Measurements from ENCODE around the gene MCFD2.

Gene MCFD2

DNA sequence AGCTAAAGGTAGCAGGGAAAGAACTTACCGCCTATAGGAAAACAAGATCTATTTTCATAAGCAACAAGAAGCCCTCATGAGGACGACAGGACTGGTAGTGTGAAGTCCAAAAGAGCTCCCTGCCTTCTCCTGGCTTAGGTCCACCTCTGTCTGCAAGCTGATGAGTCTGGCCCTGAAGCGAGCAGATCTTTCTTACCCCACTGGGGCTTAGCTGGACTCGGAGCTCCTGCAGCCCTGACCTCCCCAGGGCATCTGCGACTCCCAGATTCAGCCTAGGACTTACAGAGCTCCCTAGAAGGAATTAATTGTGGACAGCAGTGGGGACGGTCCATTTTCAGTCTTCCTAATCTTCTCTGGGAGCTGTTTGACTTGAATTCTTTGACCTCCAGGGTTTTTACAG, 53.7 kb downstream of the MCFD2 start:
- H3K4me3 Mint-ChIP-seq, result no peak overlapping the region
- DNase-seq, result no peak
- H3K9me3 Mint-ChIP-seq, result peaks cover 15% of the 10 kb centered on the region
- no peaks in the 10 kb centered on the region for H3K36me3 Mint-ChIP-seq (ENCODE audit: low read depth)
- H3K27ac Mint-ChIP-seq, result no peak overlapping the region
- peaks cover 20% of the 10 kb centered on the region for H3K27me3 Mint-ChIP-seq
- H3K4me1 Mint-ChIP-seq (ENCODE audit: low read depth), result no peaks in the 10 kb centered on the region

DNA sequence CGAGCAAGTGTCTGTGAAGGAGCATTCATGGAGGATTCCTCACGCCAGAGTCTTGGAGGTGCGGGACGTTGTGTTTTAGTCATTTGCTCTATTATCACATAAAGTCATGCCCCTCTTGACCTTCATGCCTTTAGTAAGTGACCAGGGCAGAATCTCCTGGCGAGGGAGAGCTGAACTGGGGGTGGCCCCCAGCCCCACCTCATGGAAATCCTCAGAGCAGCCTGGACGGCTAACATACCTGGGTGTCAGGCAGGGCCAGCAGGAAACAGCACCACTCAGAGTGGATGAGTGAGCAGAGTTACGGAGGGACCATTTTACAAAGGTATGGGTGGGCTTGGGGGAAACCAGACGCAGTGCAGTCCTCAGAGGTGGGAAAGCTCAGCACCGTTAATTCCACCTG, 56.1 kb downstream of the MCFD2 start:
- Mint-ChIP-seq H3K4me1 (ENCODE audit: low read depth) (no peaks in the 10 kb centered on the region), H3K27me3 (peaks cover 18% of the 10 kb centered on the region), H3K4me3 (no peak overlapping the region), H3K27ac (no peak overlapping the region), H3K9me3 (peaks cover 6% of the 10 kb centered on the region), H3K36me3 (ENCODE audit: low read depth) (no peaks in the 10 kb centered on the region)
- no peak for DNase-seq

DNA sequence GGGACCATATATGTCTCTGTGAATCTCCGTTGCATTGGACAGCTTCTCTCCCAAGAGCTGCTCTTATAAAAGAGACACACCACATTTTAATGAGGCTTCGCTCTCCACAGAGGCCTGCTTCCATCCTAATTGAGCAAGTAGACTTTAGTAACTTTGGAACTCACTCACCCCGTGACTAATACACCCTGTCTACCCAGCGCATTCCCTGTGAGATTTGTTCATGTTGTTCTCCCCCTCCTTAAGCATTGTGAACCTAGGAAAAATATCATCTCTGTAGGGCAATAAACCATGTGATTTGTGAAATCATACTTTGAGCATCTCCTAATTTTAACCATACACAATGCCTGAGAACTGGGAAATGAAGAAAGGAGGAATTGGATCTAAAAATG, 56.9 kb downstream of the MCFD2 start:
- H3K9me3 Mint-ChIP-seq, result no peaks in the 10 kb centered on the region
- no peak overlapping the region for H3K4me3 Mint-ChIP-seq
- peaks cover 12% of the 10 kb centered on the region for H3K27me3 Mint-ChIP-seq
- no peak overlapping the region for H3K27ac Mint-ChIP-seq
- no peaks in the 10 kb centered on the region for H3K36me3 Mint-ChIP-seq (ENCODE audit: low read depth)
- no peak for DNase-seq
- no peaks in the 10 kb centered on the region for H3K4me1 Mint-ChIP-seq (ENCODE audit: low read depth)

DNA sequence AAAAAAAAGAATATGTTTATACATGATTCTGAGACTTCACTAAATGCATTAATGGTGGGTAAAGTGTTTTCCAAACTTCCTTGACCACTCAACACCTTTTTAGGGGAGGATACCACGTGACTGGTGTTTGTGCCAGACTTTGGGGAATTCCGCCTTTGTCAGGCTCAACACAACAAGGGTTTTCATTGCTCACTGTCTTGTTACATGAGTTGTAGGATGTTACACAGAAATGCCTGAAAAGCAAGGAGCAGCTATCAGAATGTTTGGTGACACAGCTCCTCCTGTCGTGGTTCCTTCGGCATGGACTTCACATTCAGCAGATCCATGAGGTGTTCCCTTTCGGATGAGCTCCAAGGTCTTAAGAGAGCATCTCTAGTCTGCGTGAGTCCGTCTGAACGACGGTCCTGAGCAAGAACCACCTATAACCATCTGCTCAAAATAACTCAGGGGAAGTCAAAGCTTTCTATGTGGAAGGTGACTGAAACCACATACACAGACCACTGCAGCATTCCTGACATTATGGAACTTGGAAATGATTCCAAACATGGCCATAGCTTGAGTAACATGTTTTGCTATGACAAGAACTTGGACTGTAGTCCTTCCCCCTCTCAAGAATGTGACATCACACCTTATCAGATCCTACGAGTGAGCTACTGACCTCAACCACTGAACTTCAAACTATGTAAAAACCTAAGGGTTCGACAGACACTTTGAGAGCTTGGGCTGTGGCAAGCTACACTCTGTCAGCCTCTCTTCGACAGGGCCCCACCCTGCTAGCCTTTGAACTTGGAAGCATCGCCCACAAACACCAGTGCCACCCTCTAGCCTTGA, 57.5 kb downstream of the MCFD2 start:
- Mint-ChIP-seq H3K4me1 (ENCODE audit: low read depth) (no peaks in the 10 kb centered on the region), H3K4me3 (no peak overlapping the region), H3K27me3 (peaks cover 9% of the 10 kb centered on the region), H3K27ac (no peak overlapping the region), H3K36me3 (ENCODE audit: low read depth) (no peaks in the 10 kb centered on the region), H3K9me3 (no peaks in the 10 kb centered on the region)
- DNase-seq, result no peak

DNA sequence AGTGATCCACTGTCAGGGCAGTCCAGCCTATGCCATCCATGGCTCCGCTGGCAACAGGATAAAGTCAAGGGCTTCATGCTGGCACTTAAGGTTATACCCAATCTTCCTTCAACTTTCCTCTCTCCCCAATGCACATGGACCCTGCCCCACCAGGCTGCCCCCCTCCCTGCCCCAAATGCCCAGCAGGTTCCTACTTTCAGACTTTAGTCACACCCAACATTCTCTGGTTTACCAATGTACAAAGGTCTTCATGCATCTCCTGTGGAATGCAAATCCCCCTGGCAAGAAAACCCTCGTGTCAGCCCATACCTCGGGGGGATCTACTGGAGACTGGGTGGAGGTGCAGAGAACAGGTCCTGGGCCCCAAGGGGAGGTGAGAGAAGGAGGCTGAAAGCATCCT, 59.3 kb downstream of the MCFD2 start:
- Mint-ChIP-seq H3K36me3 (ENCODE audit: low read depth) (no peaks in the 10 kb centered on the region), H3K27ac (no peak overlapping the region), H3K27me3 (peaks cover 4% of the 10 kb centered on the region), H3K4me3 (no peak overlapping the region), H3K4me1 (ENCODE audit: low read depth) (no peaks in the 10 kb centered on the region), H3K9me3 (no peaks in the 10 kb centered on the region)
- DNase-seq, result no peak

DNA sequence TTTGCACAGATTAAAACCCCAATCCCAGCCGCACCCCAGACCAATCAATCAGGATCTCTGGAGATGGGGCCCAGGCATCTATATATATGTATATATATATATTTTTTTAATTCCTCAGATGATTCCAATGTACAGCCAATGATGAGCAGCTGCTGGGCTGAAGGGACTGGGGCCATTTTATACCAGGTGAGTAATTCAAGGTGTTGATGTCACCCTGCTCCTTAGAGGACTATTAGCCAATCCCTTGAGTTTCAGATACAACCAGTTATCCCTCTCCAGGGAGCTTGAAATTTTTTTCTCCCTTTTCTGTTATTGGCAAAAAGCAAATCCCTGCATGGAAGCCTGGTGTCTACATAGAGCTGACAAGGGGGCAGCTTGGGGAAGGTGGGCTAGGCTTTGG, 59.8 kb downstream of the MCFD2 start:
- no peak overlapping the region for H3K27ac Mint-ChIP-seq
- no peaks in the 10 kb centered on the region for H3K4me1 Mint-ChIP-seq (ENCODE audit: low read depth)
- no peak overlapping the region for H3K4me3 Mint-ChIP-seq
- H3K27me3 Mint-ChIP-seq, result no peaks in the 10 kb centered on the region
- no peaks in the 10 kb centered on the region for H3K9me3 Mint-ChIP-seq
- DNase-seq, result no peak
- no peaks in the 10 kb centered on the region for H3K36me3 Mint-ChIP-seq (ENCODE audit: low read depth)

DNA sequence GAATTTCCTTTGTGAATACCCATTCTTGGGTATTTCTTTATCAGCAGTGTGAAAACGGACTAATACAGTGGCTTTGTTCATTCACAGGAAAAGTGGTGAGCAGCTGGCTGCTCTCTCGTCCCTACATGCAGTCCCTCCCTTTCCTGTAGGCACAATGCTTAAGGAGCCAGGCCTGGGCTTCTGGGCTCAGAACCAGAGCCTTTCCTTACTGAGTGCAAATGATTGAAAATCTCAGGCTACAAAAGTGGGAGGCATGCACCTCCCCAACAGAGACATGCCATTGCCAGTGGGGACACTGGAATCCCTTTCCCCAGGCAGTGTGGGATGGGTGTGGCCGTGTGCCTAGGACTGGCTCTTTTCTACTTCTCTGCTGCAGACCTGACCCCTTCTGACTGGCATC, 61.3 kb downstream of the MCFD2 start:
- no peak for DNase-seq
- H3K36me3 Mint-ChIP-seq (ENCODE audit: low read depth), result no peaks in the 10 kb centered on the region

DNA sequence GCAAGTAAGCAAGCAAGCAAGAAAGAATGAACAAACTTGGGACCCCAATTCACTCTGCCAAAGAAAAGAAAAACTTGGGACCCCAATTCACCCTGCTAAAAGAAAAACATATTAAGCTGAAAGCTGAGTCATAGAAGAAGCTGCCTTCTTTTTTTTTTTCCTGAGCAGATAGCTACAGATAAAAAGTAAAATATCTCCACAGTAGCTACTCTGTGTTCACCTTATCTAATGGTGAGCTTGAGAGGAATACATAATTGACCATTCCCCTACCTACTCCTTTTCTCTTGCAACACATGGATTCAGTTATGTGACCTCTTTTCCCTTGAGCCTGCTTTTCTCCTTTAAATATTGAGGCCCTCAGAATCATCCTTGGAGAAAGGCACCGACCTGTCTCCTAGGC, 63.0 kb downstream of the MCFD2 start:
- Mint-ChIP-seq H3K36me3 (ENCODE audit: low read depth) (no peaks in the 10 kb centered on the region), H3K4me1 (ENCODE audit: low read depth) (no peaks in the 10 kb centered on the region), H3K4me3 (no peak overlapping the region), H3K9me3 (no peaks in the 10 kb centered on the region), H3K27ac (no peak overlapping the region), H3K27me3 (no peaks in the 10 kb centered on the region)
- no peak for DNase-seq

More for the DNA sequence above, 61.3 kb downstream of the MCFD2 start:
- Mint-ChIP-seq H3K4me3 (no peak overlapping the region), H3K27me3 (no peaks in the 10 kb centered on the region), H3K4me1 (ENCODE audit: low read depth) (no peaks in the 10 kb centered on the region), H3K9me3 (no peaks in the 10 kb centered on the region), H3K27ac (no peak overlapping the region)

DNA sequence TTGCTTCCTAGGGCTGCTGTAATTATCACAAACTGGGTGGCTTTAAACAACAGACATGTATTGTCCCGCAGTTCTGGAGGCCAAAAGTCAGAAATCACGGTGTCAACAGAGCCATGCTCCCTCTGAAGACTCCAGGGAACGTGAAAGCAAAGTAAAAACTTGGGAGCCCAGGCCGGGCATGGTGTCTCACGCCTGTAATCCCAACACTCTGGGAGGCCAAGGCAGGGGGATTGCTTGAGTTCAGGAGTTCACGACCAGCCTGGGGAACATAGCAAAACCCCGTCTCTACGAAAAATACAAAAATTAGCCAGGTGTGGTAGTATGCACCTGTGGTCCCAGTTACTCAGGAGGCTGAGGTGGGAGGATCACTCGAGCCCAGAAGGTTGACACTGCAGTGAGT, 63.5 kb downstream of the MCFD2 start:
- Mint-ChIP-seq H3K9me3 (no peaks in the 10 kb centered on the region), H3K27ac (no peak overlapping the region), H3K27me3 (no peaks in the 10 kb centered on the region), H3K4me1 (ENCODE audit: low read depth) (no peaks in the 10 kb centered on the region), H3K36me3 (ENCODE audit: low read depth) (no peaks in the 10 kb centered on the region), H3K4me3 (no peak overlapping the region)
- no peak for DNase-seq

Measured in activated T-cell treated with anti-CD3 and anti-CD28 coated beads, Interleukin-2, amount 50 U/mL, for 24 hours (primary cell).